PFSK-1 (cell line): ENCODE measurements around the gene TPSB2.

Experiments
- POLR2AphosphoS5 ChIP-seq: IDR thresholded peaks from 2 replicates; pipeline ENCODE4 v1.6.1; 2012; ENCODE audit warnings: low read depth, mild to moderate bottlenecking, control low read depth, low read length, moderate library complexity
- REST ChIP-seq, 2 experiments: IDR thresholded peaks; 2 replicates each; pipeline versions ENCODE4 v1.6.1 to v1.8.0; 2011 to 2012; ENCODE audit warnings: low read depth in 2 of 2, low read length in 2 of 2, control low read depth in 1 of 2, inconsistent platforms in 1 of 2, mild to moderate bottlenecking in 1 of 2, moderate library complexity in 1 of 2; ENCODE audit not compliant: insufficient read depth in 1 of 2
- SIN3A ChIP-seq: IDR thresholded peaks from 2 replicates; pipeline ENCODE4 v1.6.1; 2012; ENCODE audit warnings: mild to moderate bottlenecking, low read length, moderate library complexity, borderline replicate concordance; ENCODE audit not compliant: insufficient read depth

GRCh38 chr16:1220841-1221627 lies 8.9 kb downstream of the TPSB2 start:
- TF ChIP-seq POLR2AphosphoS5, result no peak
- no peak for TF ChIP-seq REST (IDR thresholded peaks at IDR 0.05; ENCODE audit: insufficient read depth in 1 of 2, low read depth in 2 of 2, low read length in 2 of 2)
- no peak for TF ChIP-seq SIN3A
